ENCODE data around the gene C1QTNF2. TPM values are rescaled to one million over a fixed set of nuclear protein-coding genes. Genes with fewer than 3 reads are reported as not detected.

C1QTNF2 gene
- total and polyA plus RNA-seq, 3 experiments from 2014 or later: not detected

GRCh38 chr5:160379511-160379910, 9.1 kb upstream of the C1QTNF2 start:
- no peak overlapping the region for H3K4me3 ChIP-seq (ENCODE audit: low read length)
- H3K9me3 Mint-ChIP-seq: no peaks in the 10 kb centered on the region
- H3K4me1 ChIP-seq (ENCODE audit: insufficient read depth, low read length): no peaks in the 10 kb centered on the region
- no peak for DNase-seq
- no peaks in the 10 kb centered on the region for H3K27me3 ChIP-seq (ENCODE audit: insufficient read depth, low read length, poor library complexity, severe bottlenecking)
- no peaks in the 10 kb centered on the region for H3K4me1 Mint-ChIP-seq
- H3K36me3 Mint-ChIP-seq: no peaks in the 10 kb centered on the region
- peaks cover 11 to 41% of the 10 kb centered on the region in 2 donors for H3K27me3 Mint-ChIP-seq
- no peaks in the 10 kb centered on the region for H3K36me3 ChIP-seq (ENCODE audit: insufficient read depth, low read length)
- H3K27ac Mint-ChIP-seq: no peak overlapping the region
- no peak overlapping the region for H3K27ac ChIP-seq (ENCODE audit: low read depth, low read length)
- H3K4me3 Mint-ChIP-seq: no peak overlapping the region
- ChIA-PET CTCF (interaction anchor here (1.5 to 2.4 kb wide), 2 partner anchors 18 to 358 kb away, joined by 3 to 6 read pairs; no protein-coding TSS in a partner anchor), POLR2A (no interaction called here)
- H3K9me3 ChIP-seq (ENCODE audit: low read length): no peaks in the 10 kb centered on the region

- Mint-ChIP-seq H3K9me3 (no peaks in the 10 kb centered on the region), H3K27me3 (peaks cover 14 to 47% of the 10 kb centered on the region in 2 donors), H3K4me3 (no peak overlapping the region), H3K4me1 (no peaks in the 10 kb centered on the region), H3K36me3 (no peaks in the 10 kb centered on the region), H3K27ac (no peak overlapping the region)
- no peak for DNase-seq
- CTCF ChIA-PET: interaction anchor here (2.4 kb wide), 1 partner anchor 357 kb away, joined by 6 read pairs; no protein-coding TSS in a partner anchor
- POLR2A ChIA-PET: no interaction called here
- H3K36me3 ChIP-seq (ENCODE audit: insufficient read depth, low read length): no peaks in the 10 kb centered on the region
- no peak overlapping the region for H3K4me3 ChIP-seq (ENCODE audit: low read length)
- no peak overlapping the region for H3K27ac ChIP-seq (ENCODE audit: low read depth, low read length)
- no peaks in the 10 kb centered on the region for H3K9me3 ChIP-seq (ENCODE audit: low read length)
- no peaks in the 10 kb centered on the region for H3K4me1 ChIP-seq (ENCODE audit: insufficient read depth, low read length)
- H3K27me3 ChIP-seq (ENCODE audit: insufficient read depth, low read length, poor library complexity, severe bottlenecking): no peaks in the 10 kb centered on the region
Measured at GRCh38 chr5:160378330-160378729, 7.9 kb upstream of the C1QTNF2 start.

- H3K4me1 Mint-ChIP-seq: no peaks in the 10 kb centered on the region
- Histone ChIP-seq H3K27ac (ENCODE audit: low read depth, low read length) (no peak overlapping the region), H3K36me3 (ENCODE audit: insufficient read depth, low read length) (no peaks in the 10 kb centered on the region), H3K4me3 (ENCODE audit: low read length) (no peak overlapping the region), H3K4me1 (ENCODE audit: insufficient read depth, low read length) (no peaks in the 10 kb centered on the region), H3K9me3 (ENCODE audit: low read length) (no peaks in the 10 kb centered on the region), H3K27me3 (ENCODE audit: insufficient read depth, low read length, poor library complexity, severe bottlenecking) (no peaks in the 10 kb centered on the region)
- POLR2A ChIA-PET: no interaction called here
- no peak overlapping the region for H3K27ac Mint-ChIP-seq
- H3K36me3 Mint-ChIP-seq: no peaks in the 10 kb centered on the region
- DNase-seq: no peak
- H3K4me3 Mint-ChIP-seq: no peak overlapping the region
- CTCF ChIA-PET: no interaction called here
- no peaks in the 10 kb centered on the region for H3K9me3 Mint-ChIP-seq
- H3K27me3 Mint-ChIP-seq: peaks cover 21 to 53% of the 10 kb centered on the region in 2 donors
Measured at GRCh38 chr5:160377651-160378050, 7.2 kb upstream of the C1QTNF2 start.

GRCh38 chr5:160376416-160376815, 6.0 kb upstream of the C1QTNF2 start:
- H3K27ac ChIP-seq (ENCODE audit: low read depth, low read length): no peak overlapping the region
- Mint-ChIP-seq H3K36me3 (no peaks in the 10 kb centered on the region), H3K4me3 (no peak overlapping the region), H3K27me3 (peaks cover 22 to 63% of the 10 kb centered on the region in 2 donors), H3K9me3 (no peaks in the 10 kb centered on the region), H3K4me1 (no peaks in the 10 kb centered on the region), H3K27ac (no peak overlapping the region)
- no peak overlapping the region for H3K4me3 ChIP-seq (ENCODE audit: low read length)
- H3K36me3 ChIP-seq (ENCODE audit: insufficient read depth, low read length): no peaks in the 10 kb centered on the region
- H3K9me3 ChIP-seq (ENCODE audit: low read length): no peaks in the 10 kb centered on the region
- no peaks in the 10 kb centered on the region for H3K4me1 ChIP-seq (ENCODE audit: insufficient read depth, low read length)
- H3K27me3 ChIP-seq (ENCODE audit: insufficient read depth, low read length, poor library complexity, severe bottlenecking): no peaks in the 10 kb centered on the region
- ChIA-PET POLR2A (no interaction called here), CTCF (interaction anchor here (1.1 kb wide), 1 partner anchor 13 kb away, joined by 3 read pairs; no protein-coding TSS in a partner anchor)
- DNase-seq: no peak

- Histone ChIP-seq H3K27ac (ENCODE audit: low read depth, low read length) (no peak overlapping the region), H3K9me3 (ENCODE audit: low read length) (no peaks in the 10 kb centered on the region), H3K4me3 (ENCODE audit: low read length) (no peak overlapping the region), H3K4me1 (ENCODE audit: insufficient read depth, low read length) (no peaks in the 10 kb centered on the region), H3K27me3 (ENCODE audit: insufficient read depth, low read length, poor library complexity, severe bottlenecking) (peaks cover 6% of the 10 kb centered on the region), H3K36me3 (ENCODE audit: insufficient read depth, low read length) (no peaks in the 10 kb centered on the region)
- Mint-ChIP-seq H3K4me3 (no peak overlapping the region), H3K27ac (no peak overlapping the region), H3K9me3 (no peaks in the 10 kb centered on the region), H3K4me1 (peaks cover 3 to 5% (median 4%) of the 10 kb centered on the region in 3 donors), H3K27me3 (peaks cover 26 to 70% of the 10 kb centered on the region in 2 donors), H3K36me3 (no peaks in the 10 kb centered on the region)
- CTCF ChIA-PET: no interaction called here
- no peak for DNase-seq
- POLR2A ChIA-PET: no interaction called here
Measured at GRCh38 chr5:160375701-160376100, 5.3 kb upstream of the C1QTNF2 start.

- POLR2A ChIA-PET: no interaction called here
- H3K4me3 Mint-ChIP-seq: no peak overlapping the region
- peaks cover 29 to 70% of the 10 kb centered on the region in 2 donors for H3K27me3 Mint-ChIP-seq
Measured at GRCh38 chr5:160375166-160375565, 4.7 kb upstream of the C1QTNF2 start.

GRCh38 chr5:160371294-160371693, 868 bp upstream of the C1QTNF2 start:
- ChIA-PET POLR2A (no interaction called here), CTCF (no interaction called here)
- Mint-ChIP-seq H3K4me1 (peaks cover 13 to 19% (median 18%) of the 10 kb centered on the region in 3 donors), H3K9me3 (no peaks in the 10 kb centered on the region), H3K36me3 (peaks cover 0 to 3% (median under 1%) of the 10 kb centered on the region in 3 donors), H3K27me3 (peaks cover 41 to 82% of the 10 kb centered on the region in 2 donors), H3K4me3 (peak overlapping the region in 4 of 7 donors; percentile 28 to 55 (median 42)), H3K27ac (no peak overlapping the region)
- Histone ChIP-seq H3K4me3 (ENCODE audit: low read length) (no peak overlapping the region), H3K27ac (ENCODE audit: low read depth, low read length) (no peak overlapping the region), H3K36me3 (ENCODE audit: insufficient read depth, low read length) (no peaks in the 10 kb centered on the region), H3K4me1 (ENCODE audit: insufficient read depth, low read length) (peaks cover 4% of the 10 kb centered on the region), H3K27me3 (ENCODE audit: insufficient read depth, low read length, poor library complexity, severe bottlenecking) (peaks cover 17% of the 10 kb centered on the region), H3K9me3 (ENCODE audit: low read length) (no peaks in the 10 kb centered on the region)
- DNase-seq: no peak

More at GRCh38 chr5:160375166-160375565, 4.7 kb upstream of the C1QTNF2 start:
- Mint-ChIP-seq H3K36me3 (no peaks in the 10 kb centered on the region), H3K27ac (peak overlapping the region in 1 of 8 donors; percentile 4), H3K4me1 (peaks cover 5 to 8% (median 7%) of the 10 kb centered on the region in 3 donors), H3K9me3 (no peaks in the 10 kb centered on the region)
- DNase-seq: no peak
- H3K27me3 ChIP-seq (ENCODE audit: insufficient read depth, low read length, poor library complexity, severe bottlenecking): peaks cover 10% of the 10 kb centered on the region
- H3K9me3 ChIP-seq (ENCODE audit: low read length): no peaks in the 10 kb centered on the region
- H3K27ac ChIP-seq (ENCODE audit: low read depth, low read length): no peak overlapping the region
- no peaks in the 10 kb centered on the region for H3K36me3 ChIP-seq (ENCODE audit: insufficient read depth, low read length)
- H3K4me3 ChIP-seq (ENCODE audit: low read length): no peak overlapping the region
- H3K4me1 ChIP-seq (ENCODE audit: insufficient read depth, low read length): no peaks in the 10 kb centered on the region
- CTCF ChIA-PET: no interaction called here

- DNase-seq: no peak
- peaks cover 17% of the 10 kb centered on the region for H3K27me3 ChIP-seq (ENCODE audit: insufficient read depth, low read length, poor library complexity, severe bottlenecking)
- no peaks in the 10 kb centered on the region for H3K9me3 ChIP-seq (ENCODE audit: low read length)
- H3K27ac ChIP-seq (ENCODE audit: low read depth, low read length): no peak overlapping the region
- H3K27me3 Mint-ChIP-seq: peaks cover 41 to 83% of the 10 kb centered on the region in 2 donors
- no peaks in the 10 kb centered on the region for H3K36me3 ChIP-seq (ENCODE audit: insufficient read depth, low read length)
- ChIA-PET CTCF (interaction anchor here (0.9 to 1.1 kb wide), 2 partner anchors 23 to 372 kb away, joined by 3 read pairs; no protein-coding TSS in a partner anchor), POLR2A (no interaction called here)
- H3K4me1 ChIP-seq (ENCODE audit: insufficient read depth, low read length): peaks cover 4% of the 10 kb centered on the region
- peak overlapping the region in 5 of 7 donors; percentile 28 to 55 (median 45) for H3K4me3 Mint-ChIP-seq
- peak overlapping the region in 1 of 8 donors; percentile 60 for H3K27ac Mint-ChIP-seq
- no peak overlapping the region for H3K4me3 ChIP-seq (ENCODE audit: low read length)
- H3K36me3 Mint-ChIP-seq: peaks cover 0 to 4% (median 3%) of the 10 kb centered on the region in 3 donors
- no peaks in the 10 kb centered on the region for H3K9me3 Mint-ChIP-seq
- peaks cover 13 to 19% (median 18%) of the 10 kb centered on the region in 3 donors for H3K4me1 Mint-ChIP-seq
Measured at GRCh38 chr5:160370713-160371034, 248 bp upstream of the C1QTNF2 start.
